Measurements from ENCODE around the gene CRABP2. TPM values are rescaled to one million over a fixed set of nuclear protein-coding genes. Genes with fewer than 3 reads are reported as not detected.

The CRABP2 gene
- total and polyA plus RNA-seq, 2 of the 13 experiments (the other 11 are each of a cell fraction or from before 2014, with no cell fraction given): 0.40 to 0.60 TPM

DNA sequence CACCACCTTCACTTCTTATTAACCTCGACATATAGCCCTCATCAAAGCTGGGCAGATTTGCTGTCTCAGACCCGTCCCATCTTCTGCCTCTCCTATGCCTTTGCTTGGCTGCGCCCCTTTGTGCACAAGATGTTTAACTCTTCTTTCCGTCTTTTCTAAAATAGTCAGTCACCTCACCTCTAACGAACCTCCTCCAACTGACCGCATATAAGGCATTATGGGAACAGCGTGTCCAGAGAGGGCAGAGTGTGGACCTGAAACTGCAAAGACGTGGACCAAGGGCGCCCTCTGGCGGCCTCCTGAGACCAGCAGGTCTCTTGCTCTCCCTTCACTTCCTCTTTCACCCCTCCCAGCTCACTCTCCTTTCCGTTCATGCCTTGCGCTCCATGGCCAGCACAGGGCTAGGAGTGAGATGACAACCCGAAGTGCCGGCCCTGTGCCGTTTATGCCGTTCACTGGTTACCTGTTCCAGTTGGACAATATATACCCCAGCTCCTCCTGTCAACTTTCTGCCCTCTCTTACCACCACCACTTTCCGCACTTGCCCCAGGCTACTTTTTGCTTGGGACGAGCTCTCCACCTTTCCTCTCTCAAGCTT is 20.4 kb upstream of the CRABP2 start (continued):
- TF ChIP-seq, protein P1, sequence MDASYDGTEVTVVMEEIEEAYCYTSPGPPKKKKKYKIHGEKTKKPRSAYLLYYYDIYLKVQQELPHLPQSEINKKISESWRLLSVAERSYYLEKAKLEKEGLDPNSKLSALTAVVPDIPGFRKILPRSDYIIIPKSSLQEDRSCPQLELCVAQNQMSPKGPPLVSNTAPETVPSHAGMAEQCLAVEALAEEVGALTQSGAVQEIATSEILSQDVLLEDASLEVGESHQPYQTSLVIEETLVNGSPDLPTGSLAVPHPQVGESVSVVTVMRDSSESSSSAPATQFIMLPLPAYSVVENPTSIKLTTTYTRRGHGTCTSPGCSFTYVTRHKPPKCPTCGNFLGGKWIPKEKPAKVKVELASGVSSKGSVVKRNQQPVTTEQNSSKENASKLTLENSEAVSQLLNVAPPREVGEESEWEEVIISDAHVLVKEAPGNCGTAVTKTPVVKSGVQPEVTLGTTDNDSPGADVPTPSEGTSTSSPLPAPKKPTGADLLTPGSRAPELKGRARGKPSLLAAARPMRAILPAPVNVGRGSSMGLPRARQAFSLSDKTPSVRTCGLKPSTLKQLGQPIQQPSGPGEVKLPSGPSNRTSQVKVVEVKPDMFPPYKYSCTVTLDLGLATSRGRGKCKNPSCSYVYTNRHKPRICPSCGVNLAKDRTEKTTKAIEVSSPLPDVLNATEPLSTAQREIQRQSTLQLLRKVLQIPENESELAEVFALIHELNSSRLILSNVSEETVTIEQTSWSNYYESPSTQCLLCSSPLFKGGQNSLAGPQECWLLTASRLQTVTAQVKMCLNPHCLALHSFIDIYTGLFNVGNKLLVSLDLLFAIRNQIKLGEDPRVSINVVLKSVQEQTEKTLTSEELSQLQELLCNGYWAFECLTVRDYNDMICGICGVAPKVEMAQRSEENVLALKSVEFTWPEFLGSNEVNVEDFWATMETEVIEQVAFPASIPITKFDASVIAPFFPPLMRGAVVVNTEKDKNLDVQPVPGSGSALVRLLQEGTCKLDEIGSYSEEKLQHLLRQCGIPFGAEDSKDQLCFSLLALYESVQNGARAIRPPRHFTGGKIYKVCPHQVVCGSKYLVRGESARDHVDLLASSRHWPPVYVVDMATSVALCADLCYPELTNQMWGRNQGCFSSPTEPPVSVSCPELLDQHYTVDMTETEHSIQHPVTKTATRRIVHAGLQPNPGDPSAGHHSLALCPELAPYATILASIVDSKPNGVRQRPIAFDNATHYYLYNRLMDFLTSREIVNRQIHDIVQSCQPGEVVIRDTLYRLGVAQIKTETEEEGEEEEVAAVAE (CRISPR knock-in tag; IDR thresholded peaks at IDR 0.05; ENCODE audit: borderline replicate concordance): no peak
- TF ChIP-seq KMT2A (CRISPR knock-in tag; IDR thresholded peaks at IDR 0.05): 0 out of 2 replicates have a peak, but pooled peaks have one; percentile 43
- TF ChIP-seq SMARCE1 (IDR thresholded peaks at IDR 0.05; ENCODE audit: borderline replicate concordance): no peak
- TF ChIP-seq, protein P2, sequence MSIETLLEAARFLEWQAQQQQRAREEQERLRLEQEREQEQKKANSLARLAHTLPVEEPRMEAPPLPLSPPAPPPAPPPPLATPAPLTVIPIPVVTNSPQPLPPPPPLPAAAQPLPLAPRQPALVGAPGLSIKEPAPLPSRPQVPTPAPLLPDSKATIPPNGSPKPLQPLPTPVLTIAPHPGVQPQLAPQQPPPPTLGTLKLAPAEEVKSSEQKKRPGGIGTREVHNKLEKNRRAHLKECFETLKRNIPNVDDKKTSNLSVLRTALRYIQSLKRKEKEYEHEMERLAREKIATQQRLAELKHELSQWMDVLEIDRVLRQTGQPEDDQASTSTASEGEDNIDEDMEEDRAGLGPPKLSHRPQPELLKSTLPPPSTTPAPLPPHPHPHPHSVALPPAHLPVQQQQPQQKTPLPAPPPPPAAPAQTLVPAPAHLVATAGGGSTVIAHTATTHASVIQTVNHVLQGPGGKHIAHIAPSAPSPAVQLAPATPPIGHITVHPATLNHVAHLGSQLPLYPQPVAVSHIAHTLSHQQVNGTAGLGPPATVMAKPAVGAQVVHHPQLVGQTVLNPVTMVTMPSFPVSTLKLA (IDR thresholded peaks at IDR 0.05): no peak
- TF ChIP-seq ZNF660 (CRISPR knock-in tag; IDR thresholded peaks at IDR 0.05; ENCODE audit: borderline replicate concordance, low read depth): no peak
- TF ChIP-seq ZFX (CRISPR knock-in tag; IDR thresholded peaks at IDR 0.05; ENCODE audit: low read depth): no peak; the same call in 1 of the 2 replicates
- TF ChIP-seq FOXC1 (CRISPR knock-in tag; IDR thresholded peaks at IDR 0.05; ENCODE audit: borderline replicate concordance): 0 out of 2 replicates have a peak, but pooled peaks have one; percentile 24
- peak; percentile 61; the same call in 1 of the 2 replicates for TF ChIP-seq ZNF350 (CRISPR knock-in tag; IDR thresholded peaks at IDR 0.05; ENCODE audit: borderline replicate concordance, low read depth)
- no peak for TF ChIP-seq ZBTB38 (CRISPR knock-in tag; IDR thresholded peaks at IDR 0.05)
- TF ChIP-seq KLF11 (CRISPR knock-in tag; IDR thresholded peaks at IDR 0.05): no peak
- TF ChIP-seq HNF4G (IDR thresholded peaks at IDR 0.05; ENCODE audit: borderline replicate concordance, low read depth, low read length): no peak
- no peak for TF ChIP-seq HNF4G (CRISPR knock-in tag; IDR thresholded peaks at IDR 0.05; ENCODE audit: borderline replicate concordance, low read depth)
- no peak for TF ChIP-seq ZNF775 (CRISPR knock-in tag; IDR thresholded peaks at IDR 0.05; ENCODE audit: borderline replicate concordance)
- TF ChIP-seq, protein P3, sequence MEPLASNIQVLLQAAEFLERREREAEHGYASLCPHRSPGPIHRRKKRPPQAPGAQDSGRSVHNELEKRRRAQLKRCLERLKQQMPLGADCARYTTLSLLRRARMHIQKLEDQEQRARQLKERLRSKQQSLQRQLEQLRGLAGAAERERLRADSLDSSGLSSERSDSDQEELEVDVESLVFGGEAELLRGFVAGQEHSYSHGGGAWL (CRISPR knock-in tag; IDR thresholded peaks at IDR 0.05): no peak
- no peak for TF ChIP-seq PTBP1 (IDR thresholded peaks at IDR 0.05; ENCODE audit: low read depth, low read length, poor library complexity, severe bottlenecking)
- TF ChIP-seq NR2C2 (CRISPR knock-in tag; IDR thresholded peaks at IDR 0.05; ENCODE audit: borderline replicate concordance): no peak
- TF ChIP-seq, protein P4, sequence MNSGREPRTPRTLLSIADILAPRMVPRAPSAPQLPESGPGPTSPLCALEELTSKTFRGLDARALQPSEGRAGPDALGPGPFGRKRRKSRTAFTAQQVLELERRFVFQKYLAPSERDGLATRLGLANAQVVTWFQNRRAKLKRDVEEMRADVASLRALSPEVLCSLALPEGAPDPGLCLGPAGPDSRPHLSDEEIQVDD (CRISPR knock-in tag; IDR thresholded peaks at IDR 0.05; ENCODE audit: borderline replicate concordance): no peak
- no peak for TF ChIP-seq NRL (CRISPR knock-in tag; IDR thresholded peaks at IDR 0.05; ENCODE audit: borderline replicate concordance)
- TF ChIP-seq TEAD3 (CRISPR knock-in tag; optimal IDR thresholded peaks at IDR 0.05; ENCODE audit: borderline replicate concordance): peak; percentile 30
- TF ChIP-seq TSC22D2 (CRISPR knock-in tag; IDR thresholded peaks at IDR 0.05; ENCODE audit: borderline replicate concordance): 0 out of 2 replicates have a peak, but pooled peaks have one; percentile 54
- no peak for TF ChIP-seq RORA (CRISPR knock-in tag; IDR thresholded peaks at IDR 0.05)
- no peak for TF ChIP-seq ZNF790 (CRISPR knock-in tag; IDR thresholded peaks at IDR 0.05; ENCODE audit: borderline replicate concordance)
- TF ChIP-seq ZC3H4 (CRISPR knock-in tag; IDR thresholded peaks at IDR 0.05; ENCODE audit: borderline replicate concordance): no peak
- TF ChIP-seq ZBTB20 (CRISPR knock-in tag; IDR thresholded peaks at IDR 0.05; ENCODE audit: borderline replicate concordance, low read depth): no peak
